Mucosa of descending colon (tissue), 3 donors: Measurements from ENCODE around the gene WDR74. TPM values are rescaled to one million over a fixed set of nuclear protein-coding genes. Genes with fewer than 3 reads are reported as not detected.
A peak's percentile ranks its signal among the peaks of the same experiment; 100 is the strongest.

Experiments
- ATAC-seq: fragments of 200-7000 bp; cut with Tn5 transposase; one replicate; pipeline ENCODE4 v1.9.1; 2020; ENCODE audit warnings: mild to moderate bottlenecking, moderate library complexity
- DNase-seq, 3 donors: peaks; one replicate each; pipeline ENCODE4 v3.0.0-alpha.2; 2020
- H3K36me3 ChIP-seq: fragments of 200-600 bp; one replicate; pipeline ENCODE4 v1.8.0; 2021; ENCODE audit warnings: low read depth, mild to moderate bottlenecking
- H3K4me1 ChIP-seq: fragments of 200-600 bp; one replicate; pipeline ENCODE4 v1.8.0; 2021; ENCODE audit warnings: low read depth, mild to moderate bottlenecking
- H3K4me3 ChIP-seq: fragments of 200-600 bp; one replicate; pipeline ENCODE4 v1.8.0; 2021; ENCODE audit warnings: mild to moderate bottlenecking
- H3K9me3 ChIP-seq: fragments of 200-600 bp; one replicate; pipeline ENCODE4 v1.8.0; 2021; ENCODE audit warnings: mild to moderate bottlenecking
- intact Hi-C, 2 donors: fragments of 100-400 bp; cut with DNase I in 1 of 2; cut with micrococcal nuclease in 1 of 2; formaldehyde crosslinking; loops; one replicate each; pipeline versions ENCODE4 v1.11.0 to v1.11.1; 2022; cut with DNase I, micrococcal nuclease
- total RNA-seq, 3 donors: library from RNA; stranded (reverse); fragmentation: NEBNext Ultra II Directional in 2 of 3; extraction: Animal tissue kit (Norgen Biotek cat#: 25700) in 2 of 3; gene quantifications; one replicate each; pipeline versions ENCODE4 v1.2.1 to v1.2.4, GENCODE V29; 2021 to 2023
- TF ChIP-seq, protein P1 (sequence below): fragments of 200-600 bp; IDR thresholded peaks from one replicate; pipeline ENCODE4 v1.8.0; 2022; ENCODE audit warnings: antibody characterized with exemption, mild to moderate bottlenecking
- donor health status: DM: no; HTN: no; CAD: no; lungs with moderate emphysema.
- donor health status: DM: no; HTN: no; CAD: no.
- donor health status: DM: no; HTN: yes; CAD: no.

Gene WDR74
- total RNA-seq, 3 donors from 2014 or later, result 35.0 to 42.4 (median 38.8) TPM

DNA sequence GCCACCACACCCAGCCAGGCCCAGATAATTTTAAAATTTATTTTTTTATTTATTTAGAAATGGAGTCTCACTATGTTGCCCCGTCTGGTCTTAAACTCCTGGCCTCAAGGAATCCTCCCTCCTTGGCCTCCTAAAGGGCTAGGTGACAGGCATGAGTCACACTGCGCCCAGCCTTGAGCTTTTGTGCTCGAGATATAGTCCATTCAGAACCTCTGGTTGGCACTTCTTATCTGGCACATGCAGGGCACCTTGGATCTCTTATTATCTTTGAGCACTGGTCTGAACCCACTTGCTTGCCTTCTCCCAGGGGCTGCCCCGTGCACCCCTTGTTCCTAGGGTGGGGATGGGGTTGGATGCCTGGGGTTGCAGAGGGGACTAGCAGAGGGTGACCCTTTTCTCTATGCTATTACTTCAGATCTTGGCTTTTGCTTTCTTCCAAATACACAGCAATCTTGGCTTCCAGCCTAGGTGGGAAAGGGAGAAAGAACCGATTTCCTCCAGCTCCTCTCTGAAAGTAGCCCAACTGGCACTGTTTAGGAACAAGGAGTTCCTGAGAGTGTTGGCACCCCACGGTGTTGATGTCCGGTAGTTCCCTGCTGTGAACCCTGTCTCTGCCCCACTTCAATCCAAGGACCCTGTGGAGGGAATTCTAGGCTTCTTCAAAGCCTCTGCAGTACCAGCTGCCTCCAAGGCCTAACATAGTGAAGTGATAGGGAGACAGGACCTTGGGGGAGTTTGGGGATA lies 40.0 kb upstream of the WDR74 start:
- peaks cover 32% of the 10 kb centered on the region for H3K4me1 ChIP-seq
- peaks cover 6% of the 10 kb centered on the region for H3K36me3 ChIP-seq
- H3K4me3 ChIP-seq, result no peak overlapping the region
- DNase-seq (no peak), ATAC-seq (no peak)
- TF ChIP-seq, protein P1, sequence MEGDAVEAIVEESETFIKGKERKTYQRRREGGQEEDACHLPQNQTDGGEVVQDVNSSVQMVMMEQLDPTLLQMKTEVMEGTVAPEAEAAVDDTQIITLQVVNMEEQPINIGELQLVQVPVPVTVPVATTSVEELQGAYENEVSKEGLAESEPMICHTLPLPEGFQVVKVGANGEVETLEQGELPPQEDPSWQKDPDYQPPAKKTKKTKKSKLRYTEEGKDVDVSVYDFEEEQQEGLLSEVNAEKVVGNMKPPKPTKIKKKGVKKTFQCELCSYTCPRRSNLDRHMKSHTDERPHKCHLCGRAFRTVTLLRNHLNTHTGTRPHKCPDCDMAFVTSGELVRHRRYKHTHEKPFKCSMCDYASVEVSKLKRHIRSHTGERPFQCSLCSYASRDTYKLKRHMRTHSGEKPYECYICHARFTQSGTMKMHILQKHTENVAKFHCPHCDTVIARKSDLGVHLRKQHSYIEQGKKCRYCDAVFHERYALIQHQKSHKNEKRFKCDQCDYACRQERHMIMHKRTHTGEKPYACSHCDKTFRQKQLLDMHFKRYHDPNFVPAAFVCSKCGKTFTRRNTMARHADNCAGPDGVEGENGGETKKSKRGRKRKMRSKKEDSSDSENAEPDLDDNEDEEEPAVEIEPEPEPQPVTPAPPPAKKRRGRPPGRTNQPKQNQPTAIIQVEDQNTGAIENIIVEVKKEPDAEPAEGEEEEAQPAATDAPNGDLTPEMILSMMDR, result no peak
- H3K9me3 ChIP-seq, result no peaks in the 10 kb centered on the region
- intact Hi-C loops, result no loop called here

DNA sequence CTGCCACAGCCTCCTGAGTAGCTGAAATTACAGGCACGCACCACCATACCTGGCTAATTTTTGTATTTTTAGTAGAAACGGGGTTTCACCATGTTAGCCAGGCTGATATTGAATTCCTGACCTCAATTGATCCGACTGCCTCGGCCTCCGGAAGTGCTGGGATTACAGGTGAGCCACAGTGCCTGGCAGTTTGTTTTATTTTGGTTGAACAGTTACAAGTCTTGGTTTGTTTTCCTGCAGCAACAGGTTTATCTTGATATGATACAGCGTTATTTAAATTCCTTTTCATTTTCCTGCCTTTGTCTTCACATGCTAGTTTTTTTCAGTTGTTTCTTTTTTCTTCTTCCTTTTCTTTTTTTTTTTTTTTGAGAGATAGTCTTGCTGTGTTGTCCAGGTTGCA lies 37.3 kb upstream of the WDR74 start:
- H3K4me3 ChIP-seq, result no peak overlapping the region
- intact Hi-C loops, result no loop called here
- TF ChIP-seq, protein P1, result no peak
- ATAC-seq (no peak), DNase-seq (no peak)
- no peaks in the 10 kb centered on the region for H3K36me3 ChIP-seq
- H3K4me1 ChIP-seq, result peaks cover 7% of the 10 kb centered on the region
- no peaks in the 10 kb centered on the region for H3K9me3 ChIP-seq

DNA sequence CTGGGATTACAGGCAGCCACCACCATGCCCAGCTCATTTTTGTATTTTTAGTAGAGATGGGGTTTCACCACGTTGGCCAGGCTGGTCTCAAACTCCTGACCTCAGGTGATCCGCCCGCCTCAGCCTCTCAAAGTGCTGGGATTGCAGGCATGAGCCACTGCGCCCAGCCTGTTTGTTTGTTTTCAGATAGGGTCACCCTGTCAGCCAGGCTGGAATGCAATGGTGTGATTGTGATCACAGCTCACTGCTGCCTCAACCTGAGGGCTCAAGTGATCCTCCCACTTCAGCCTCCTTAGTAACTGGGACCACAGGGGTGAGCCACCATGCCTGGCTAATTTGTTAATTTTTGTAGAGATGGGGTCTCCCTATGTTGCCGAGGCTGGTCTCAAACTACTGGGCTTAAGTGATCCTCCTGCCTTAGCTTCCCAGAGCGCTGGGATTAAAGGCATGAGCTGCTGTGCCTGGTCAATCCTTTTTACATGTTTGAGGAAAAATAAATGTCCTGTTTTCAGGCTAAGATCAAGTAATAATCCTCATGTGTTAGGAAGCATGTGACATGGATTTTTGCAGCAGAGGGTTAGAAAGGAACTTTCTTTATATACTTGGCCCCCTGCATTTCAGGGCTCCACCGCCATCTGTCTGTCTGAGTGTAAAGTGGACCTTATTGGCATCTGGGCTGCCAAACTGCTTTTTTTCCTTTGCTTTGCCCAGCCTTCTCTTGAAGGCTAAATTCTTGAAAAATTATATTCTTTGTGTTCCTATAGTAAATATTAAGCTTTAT lies 36.5 kb upstream of the WDR74 start:
- no peak overlapping the region for H3K4me3 ChIP-seq
- intact Hi-C loops, result no loop called here
- H3K36me3 ChIP-seq, result no peaks in the 10 kb centered on the region
- ATAC-seq (no peak), DNase-seq (peak in 1 of 3 donors; percentile 16)
- H3K9me3 ChIP-seq, result no peaks in the 10 kb centered on the region
- H3K4me1 ChIP-seq, result peaks cover 7% of the 10 kb centered on the region
- TF ChIP-seq, protein P1, result no peak

DNA sequence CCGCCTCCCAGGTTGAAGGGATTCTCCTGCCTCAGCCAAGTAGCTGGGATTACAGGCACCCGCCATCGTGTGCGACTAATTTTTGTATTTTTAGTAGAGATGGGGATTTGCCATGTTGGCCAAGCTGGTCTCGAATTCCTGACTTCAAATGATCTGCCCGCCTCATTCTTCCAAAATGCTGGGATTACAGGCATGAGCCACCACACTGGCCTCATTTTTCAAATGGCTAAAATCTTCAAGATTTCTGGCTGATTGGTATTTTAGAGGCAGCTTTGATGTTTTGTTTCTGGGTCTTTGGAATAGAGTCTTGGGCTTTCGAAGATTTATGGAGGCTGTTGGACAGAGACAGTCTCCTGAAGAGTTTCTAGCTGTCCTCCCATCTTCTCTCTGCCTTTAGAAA lies 35.5 kb upstream of the WDR74 start:
- TF ChIP-seq, protein P1, result no peak
- no peak overlapping the region for H3K4me3 ChIP-seq
- no peaks in the 10 kb centered on the region for H3K36me3 ChIP-seq
- peaks cover 3% of the 10 kb centered on the region for H3K4me1 ChIP-seq
- DNase-seq (no peak), ATAC-seq (no peak)
- H3K9me3 ChIP-seq, result no peaks in the 10 kb centered on the region
- intact Hi-C loops, result no loop called here

DNA sequence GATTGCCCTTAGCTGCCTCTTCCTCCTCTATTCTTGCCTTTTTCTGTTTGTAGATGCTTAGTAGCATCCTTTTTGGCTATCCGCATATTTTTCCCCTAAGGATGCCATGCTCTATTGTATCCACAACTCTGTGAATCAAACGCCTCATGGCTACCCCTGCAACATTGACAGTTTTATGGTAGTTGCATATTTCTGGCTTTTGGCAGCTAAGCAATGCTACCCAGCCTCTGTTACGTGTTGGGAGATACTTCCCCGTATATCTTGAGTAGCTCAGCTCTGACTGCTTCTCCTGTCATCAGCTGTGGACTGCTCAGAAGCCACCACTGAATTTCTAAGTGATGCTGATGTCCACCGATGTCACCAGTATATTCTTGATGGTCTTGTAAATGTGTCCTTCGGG lies 26.2 kb upstream of the WDR74 start:
- Histone ChIP-seq H3K4me1 (no peaks in the 10 kb centered on the region), H3K4me3 (no peak overlapping the region), H3K9me3 (no peaks in the 10 kb centered on the region), H3K36me3 (no peaks in the 10 kb centered on the region)
- ATAC-seq (no peak), DNase-seq (no peak)
- intact Hi-C loops, result no loop called here
- TF ChIP-seq, protein P1, result no peak
